Measurements from ENCODE around the gene FARP1. TPM values are rescaled to one million over a fixed set of nuclear protein-coding genes. Genes with fewer than 3 reads are reported as not detected.
A peak's percentile ranks its signal among the peaks of the same experiment; 100 is the strongest.

FARP1 gene
- total and polyA plus RNA-seq, 2 of the 8 experiments (the other 6 are each of a cell fraction or from before 2014, with no cell fraction given): 24.7 to 104 TPM

DNA sequence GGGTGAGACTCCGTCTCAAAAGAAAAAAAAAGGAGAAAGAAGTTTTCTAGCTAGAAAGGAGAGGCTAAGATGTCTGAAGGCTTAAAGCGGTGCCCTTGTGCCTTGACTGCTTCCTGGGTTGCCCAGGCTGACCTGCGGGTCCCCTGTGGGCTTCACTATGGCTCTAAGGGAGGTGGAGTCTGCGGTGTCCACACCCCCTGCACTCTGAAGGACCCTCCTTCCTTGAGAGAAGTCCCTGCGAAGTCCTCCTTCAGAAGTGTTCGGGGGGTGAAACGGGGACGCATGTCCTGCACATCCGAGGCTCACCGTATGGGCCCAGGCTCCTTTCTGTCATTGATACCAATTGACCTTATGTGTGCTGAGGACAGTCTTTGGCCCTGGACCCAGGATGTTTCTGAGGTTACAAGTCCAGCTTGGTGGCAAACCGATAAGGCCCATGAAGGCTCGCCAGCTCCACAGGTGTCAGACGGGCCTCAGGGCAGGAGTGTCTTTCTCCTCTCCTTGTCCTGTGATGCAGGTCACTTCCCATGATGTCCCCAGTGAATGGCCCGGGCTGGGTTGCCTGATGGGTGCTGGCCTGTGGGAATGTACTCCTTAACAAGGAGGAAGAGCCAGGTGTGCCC, 45.8 kb downstream of the FARP1 start:
- Histone ChIP-seq H3K23ac (ENCODE audit: insufficient read length) (no peak overlapping the region), H3K27me3 (replicated peaks in 1 of 4; ENCODE audit: control insufficient read depth in 3 of 4, extremely low read depth in 1 of 4, insufficient read depth in 3 of 4, low read length in 3 of 4) (no peaks in the 10 kb centered on the region), H2AFZ (ENCODE audit: low read length) (no peak overlapping the region), H3K9ac (replicated peaks in 1 of 4; ENCODE audit: extremely low read depth in 1 of 4, low read depth in 3 of 4, low read length in 3 of 4) (no peak overlapping the region), H3K79me1 (ENCODE audit: low read depth, low read length) (peaks cover 5% of the 10 kb centered on the region; the same call in 1 of the 2 replicates), H4K91ac (replicated peaks; ENCODE audit: insufficient read length, low read length) (no peak overlapping the region), H2BK120ac (replicated peaks; ENCODE audit: low read depth, low read length) (no peak overlapping the region), H3K23me2 (ENCODE audit: low read depth, low read length) (no peaks in the 10 kb centered on the region; the same call in 1 of the 2 replicates), H4K20me1 (replicated peaks in 1 of 2; ENCODE audit: control insufficient read depth in 1 of 2, insufficient read depth in 2 of 2, low read length in 2 of 2) (peaks cover 0 to 1% of the 10 kb centered on the region in 2 experiments), H3K4ac (replicated peaks; ENCODE audit: insufficient read length, low read depth, low read length) (no peak overlapping the region), H3K56ac (replicated peaks; ENCODE audit: insufficient read length, low read depth, low read length) (no peak overlapping the region), H3K4me2 (ENCODE audit: insufficient read depth in 1 of 2, low read depth in 2 of 2, low read length in 2 of 2) (no peak overlapping the region), H3K36me3 (ENCODE audit: control insufficient read depth in 2 of 4, insufficient read depth in 4 of 4, low read length in 3 of 4) (no peaks in the 10 kb centered on the region), H3K9me3 (ENCODE audit: insufficient read depth in 2 of 2, low read depth in 1 of 2, low read length in 1 of 2) (no peaks in the 10 kb centered on the region), H3K4me3 (ENCODE audit: extremely low read depth in 1 of 4, insufficient read depth in 2 of 4, low read depth in 3 of 4, low read length in 4 of 4) (no peak overlapping the region), H3K79me2 (ENCODE audit: control insufficient read depth in 1 of 2, insufficient read depth in 2 of 2, low read length in 2 of 2) (peaks cover 0 to 72% of the 10 kb centered on the region in 2 experiments; a peak in 2 of 4 replicates), H3K4me1 (replicated peaks in 1 of 4; ENCODE audit: control insufficient read depth in 3 of 4, insufficient read depth in 4 of 4, low read length in 3 of 4) (peaks cover 0 to 2% (median under 1%) of the 10 kb centered on the region in 4 experiments; a peak in 1 of 7 replicates), H2BK12ac (ENCODE audit: low read depth, low read length) (no peak overlapping the region), H2BK5ac (ENCODE audit: low read depth, low read length) (peak overlapping the region; percentile 49; the same call in 1 of the 2 replicates), H2BK20ac (ENCODE audit: low read length) (no peak overlapping the region), H3K14ac (ENCODE audit: insufficient read length) (no peak overlapping the region), H3K27ac (ENCODE audit: low read depth, low read length) (no peak overlapping the region), H3K18ac (ENCODE audit: extremely low read depth, low read length) (no peak overlapping the region), H4K8ac (ENCODE audit: extremely low read depth, insufficient read depth, low read length) (no peak overlapping the region), H2AK5ac (ENCODE audit: low read depth, low read length) (no peak overlapping the region), H2BK15ac (ENCODE audit: low read length) (no peak overlapping the region), H4K5ac (ENCODE audit: insufficient read length, low read depth, low read length) (no peak overlapping the region)
- CTCF ChIA-PET (ENCODE audit: partially characterized antibody): interaction anchor here (0.6 to 2.2 kb wide), 4 partner anchors 12 to 219 kb away, joined by 3 to 4 read pairs (median 3); no protein-coding TSS in a partner anchor
- FAIRE-seq: no peak
- POLR2A ChIA-PET (ENCODE audit: partially characterized antibody): interaction anchor here (0.6 kb wide), 1 partner anchor 71 kb away, joined by 3 read pairs; no protein-coding TSS in a partner anchor
- TF ChIP-seq POLR2AphosphoS5 (IDR thresholded peaks at IDR 0.05; ENCODE audit: low read depth, low read length) (no peak), RFX5 (IDR thresholded peaks at IDR 0.05; ENCODE audit: borderline replicate concordance, low read depth, low read length) (no peak), SP4 (IDR thresholded peaks at IDR 0.05; ENCODE audit: low read length) (no peak), SUZ12 (IDR thresholded peaks at IDR 0.05; ENCODE audit: low read length) (no peak), EGR1 (IDR thresholded peaks at IDR 0.05; ENCODE audit: borderline replicate concordance, low read depth, low read length) (no peak), TBP (IDR thresholded peaks at IDR 0.05; ENCODE audit: low read depth, low read length) (no peak), HDAC6 (IDR thresholded peaks at IDR 0.05; ENCODE audit: low read depth, low read length) (no peak), BRCA1 (IDR thresholded peaks at IDR 0.05; ENCODE audit: low read depth, low read length) (no peak), YY1 (IDR thresholded peaks at IDR 0.05; ENCODE audit: low read depth, low read length) (no peak), GTF2F1 (IDR thresholded peaks at IDR 0.05; ENCODE audit: borderline replicate concordance, low read depth, low read length) (no peak)
- 91% methylated on average over 14 of the region's 14 CpGs; no CpG with 5 or more reads in 1 of the 2 experiments for WGBS, 2 experiments (ENCODE audit: extremely low coverage in 1 of 2, insufficient coverage in 1 of 2, insufficient read length in 1 of 2, insufficient replicate concordance in 2 of 2, low coverage in 1 of 2, low lambda C conversion rate in 2 of 2, missing lambda C conversion rate in 1 of 2)
- DNase-seq (ENCODE audit: low read depth in 1 of 2, low spot score in 2 of 2): no peak

Data from H1 (cell line).